ENCODE measurements around the gene YPEL3.

YPEL3 gene

GRCh38 chr16:30091474-30092372, 4.3 kb downstream of the YPEL3 start, which contains the start of gene TBX6:
TBX6 (minus strand) TSS chr16:30091924; CDS start chr16:30091193, 731 bp downstream.
- peak; percentile 89 for FAIRE-seq
- peak; percentile 90 for DNase-seq (ENCODE audit: insufficient read length, low spot score)

GRCh38 chr16:30090610-30091331, 5.2 kb downstream of the YPEL3 start:
- DNase-seq (ENCODE audit: insufficient read length, low spot score) (no peak), FAIRE-seq (no peak)

- no peak for FAIRE-seq
These were observed 7.0 kb downstream of the YPEL3 start for GRCh38 chr16:30088832-30089624.

GRCh38 chr16:30088237-30088831, 7.7 kb downstream of the YPEL3 start:
- DNase-seq (ENCODE audit: insufficient read length, low spot score) (no peak), FAIRE-seq (no peak)

More at GRCh38 chr16:30088832-30089624, 7.0 kb downstream of the YPEL3 start:
- no peak for DNase-seq (ENCODE audit: insufficient read length, low spot score)

- FAIRE-seq (no peak), DNase-seq (ENCODE audit: insufficient read length, low spot score) (no peak)
These were observed 8.7 kb downstream of the YPEL3 start for GRCh38 chr16:30087181-30087898.

- DNase-seq (ENCODE audit: insufficient read length, low spot score) (no peak), FAIRE-seq (no peak)
These were observed 9.5 kb downstream of the YPEL3 start for GRCh38 chr16:30086291-30087140.

- no peak for FAIRE-seq
- DNase-seq (ENCODE audit: insufficient read length, low spot score), result no peak
These were observed 10.2 kb downstream of the YPEL3 start for GRCh38 chr16:30085820-30086219.

- FAIRE-seq, result no peak
- DNase-seq (ENCODE audit: insufficient read length, low spot score), result no peak
These were observed 10.8 kb downstream of the YPEL3 start for GRCh38 chr16:30085247-30085646.

- no peak for FAIRE-seq
- no peak for DNase-seq (ENCODE audit: insufficient read length, low spot score)
These were observed 11.2 kb downstream of the YPEL3 start for GRCh38 chr16:30084816-30085159.

GRCh38 chr16:30084096-30084815, 11.8 kb downstream of the YPEL3 start:
- no peak for DNase-seq (ENCODE audit: insufficient read length, low spot score)
- no peak for FAIRE-seq

GRCh38 chr16:30083216-30084055, 12.6 kb downstream of the YPEL3 start:
- FAIRE-seq, result no peak
- no peak for DNase-seq (ENCODE audit: insufficient read length, low spot score)

GRCh38 chr16:30082545-30083090, 13.4 kb downstream of the YPEL3 start:
- FAIRE-seq, result no peak
- no peak for DNase-seq (ENCODE audit: insufficient read length, low spot score)

GRCh38 chr16:30079480-30079879, 16.5 kb downstream of the YPEL3 start:
- DNase-seq (ENCODE audit: insufficient read length, low spot score) (no peak), FAIRE-seq (no peak)

GRCh38 chr16:30078744-30079143, 17.3 kb downstream of the YPEL3 start:
- no peak for FAIRE-seq

GRCh38 chr16:30077656-30078055, 18.4 kb downstream of the YPEL3 start:
- DNase-seq (ENCODE audit: insufficient read length, low spot score) (no peak), FAIRE-seq (no peak)

More at GRCh38 chr16:30078744-30079143, 17.3 kb downstream of the YPEL3 start:
- DNase-seq (ENCODE audit: insufficient read length, low spot score), result no peak

- no peak for DNase-seq (ENCODE audit: insufficient read length, low spot score)
- no peak for FAIRE-seq
These were observed 19.7 kb downstream of the YPEL3 start for GRCh38 chr16:30076276-30076791.

Data from GM19239 (cell line).